GM21529 (cell line): ENCODE data around the gene TXLNG.

Experiments
- ATAC-seq: cut with Tn5 transposase; IDR thresholded peaks from one replicate; pipeline ENCODE4 v1.9.1; 2021; ENCODE audit not compliant: unreplicated experiment

Gene TXLNG

GRCh38 chrX:16838202-16839066 lies 52.2 kb downstream of the TXLNG start:
- no peak for ATAC-seq

- ATAC-seq = no peak
Observed at GRCh38 chrX:16839219-16839851, 53.1 kb downstream of the TXLNG start.

- ATAC-seq = no peak
Observed at GRCh38 chrX:16839852-16840460, 53.7 kb downstream of the TXLNG start.

- no peak for ATAC-seq
Observed at GRCh38 chrX:16842684-16843083, 56.4 kb downstream of the TXLNG start.

GRCh38 chrX:16843208-16843909 lies 57.1 kb downstream of the TXLNG start:
- no peak for ATAC-seq

GRCh38 chrX:16845686-16846085 lies 59.4 kb downstream of the TXLNG start:
- ATAC-seq = no peak

GRCh38 chrX:16848541-16848940 lies 62.3 kb downstream of the TXLNG start:
- no peak for ATAC-seq

GRCh38 chrX:16851421-16851820 lies 65.2 kb downstream of the TXLNG start:
- ATAC-seq = no peak

GRCh38 chrX:16851827-16852226 lies 65.6 kb downstream of the TXLNG start:
- no peak for ATAC-seq

- no peak for ATAC-seq
Observed at GRCh38 chrX:16852617-16853179, 66.4 kb downstream of the TXLNG start.

GRCh38 chrX:16853537-16853936 lies 67.3 kb downstream of the TXLNG start:
- ATAC-seq = no peak

- ATAC-seq = peak; percentile 16
Observed at GRCh38 chrX:16855363-16856075, 69.3 kb downstream of the TXLNG start.

GRCh38 chrX:16856076-16856404 lies 69.8 kb downstream of the TXLNG start:
- ATAC-seq = peak; percentile 57

GRCh38 chrX:16856744-16857143 lies 70.5 kb downstream of the TXLNG start:
- ATAC-seq = no peak

- ATAC-seq = no peak
Observed at GRCh38 chrX:16862829-16863228, 76.6 kb downstream of the TXLNG start.

GRCh38 chrX:16867947-16868346 lies 81.7 kb downstream of the TXLNG start:
- no peak for ATAC-seq

- ATAC-seq = no peak
Observed at GRCh38 chrX:16868920-16869319, 82.7 kb downstream of the TXLNG start.

GRCh38 chrX:16869393-16870094 lies 83.3 kb downstream of the TXLNG start:
- ATAC-seq = peak; percentile 40

GRCh38 chrX:16870095-16870861 lies 84.0 kb downstream of the TXLNG start, which contains the start of gene RBBP7:
Gene RBBP7, minus strand, starts transcription at chrX:16870362. Its CDS starts 309 bp downstream, at chrX:16870053.
- peak; percentile 84 for ATAC-seq
